D341Med (cell line): ENCODE measurements around the gene EEF1G.
"Not testable (repeated sequence)": the region's sequence is repeated elsewhere in the genome, so short reads cannot be mapped to it uniquely, and the experiment has no call there.

Experiments
- DNase-seq: peaks from one replicate; pipeline ENCODE4 v3.0.0; 2012; ENCODE audit warnings: low spot score

Gene EEF1G

GRCh38 chr11:62554387-62555167, 19.1 kb downstream of the EEF1G start:
- no peak for DNase-seq

GRCh38 chr11:62553839-62554361, 19.8 kb downstream of the EEF1G start:
- DNase-seq, result no peak

- peak; percentile 58 for DNase-seq
Measured at GRCh38 chr11:62553080-62553838, 20.4 kb downstream of the EEF1G start.

- DNase-seq, result peak; percentile 81
Measured at GRCh38 chr11:62552485-62553079, 21.1 kb downstream of the EEF1G start.

GRCh38 chr11:62550478-62550877, 23.2 kb downstream of the EEF1G start:
- DNase-seq, result not testable (repeated sequence)

- DNase-seq, result no peak
Measured at GRCh38 chr11:62548545-62549335, 25.0 kb downstream of the EEF1G start.

- no peak for DNase-seq
Measured at GRCh38 chr11:62547691-62548281, 25.9 kb downstream of the EEF1G start.

GRCh38 chr11:62546929-62547625, 26.6 kb downstream of the EEF1G start:
- DNase-seq, result no peak

GRCh38 chr11:62546244-62546928, 27.3 kb downstream of the EEF1G start, which contains the start of gene AHNAK:
Gene AHNAK, minus strand, starts transcription at chr11:62546806. Its CDS starts 10,708 bp downstream, at chr11:62536098.
- peak; percentile 77 for DNase-seq

GRCh38 chr11:62545437-62546243, 28.1 kb downstream of the EEF1G start:
- peak; percentile 62 for DNase-seq

GRCh38 chr11:62544581-62545436, 28.9 kb downstream of the EEF1G start:
- no peak for DNase-seq

GRCh38 chr11:62543680-62544444, 29.8 kb downstream of the EEF1G start:
- no peak for DNase-seq

- DNase-seq, result peak; percentile 89
Measured at GRCh38 chr11:62542750-62543567, 30.7 kb downstream of the EEF1G start.

GRCh38 chr11:62542111-62542745, 31.5 kb downstream of the EEF1G start:
- no peak for DNase-seq

- no peak for DNase-seq
Measured at GRCh38 chr11:62540804-62541701, 32.6 kb downstream of the EEF1G start.
